ENCODE results near the gene SLC33A1. TPM values are rescaled to one million over a fixed set of nuclear protein-coding genes. Genes with fewer than 3 reads are reported as not detected.

The SLC33A1 gene
- total RNA-seq, 2 experiments from 2014 or later, result 18.5 to 19.8 TPM

DNA sequence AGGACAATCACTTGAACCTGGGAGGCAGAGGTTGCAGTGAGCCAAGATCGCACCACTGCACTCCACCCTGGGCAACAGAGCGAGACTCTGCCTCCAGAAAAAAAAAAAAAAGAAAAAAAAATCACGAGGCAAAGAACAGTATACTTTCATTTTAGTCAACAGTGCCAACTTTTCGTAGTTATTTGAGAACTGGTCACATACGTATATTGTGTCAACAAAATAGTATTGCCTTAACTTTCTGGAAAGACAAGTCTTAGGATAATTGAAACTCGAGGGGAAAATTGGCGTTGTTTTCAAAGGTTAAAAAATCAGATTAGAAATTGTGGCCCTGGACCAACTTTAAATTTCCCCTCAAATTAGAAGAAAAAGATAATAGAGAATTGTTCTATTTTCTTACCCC, 30.1 kb upstream of the SLC33A1 start:
- no peak for ATAC-seq

DNA sequence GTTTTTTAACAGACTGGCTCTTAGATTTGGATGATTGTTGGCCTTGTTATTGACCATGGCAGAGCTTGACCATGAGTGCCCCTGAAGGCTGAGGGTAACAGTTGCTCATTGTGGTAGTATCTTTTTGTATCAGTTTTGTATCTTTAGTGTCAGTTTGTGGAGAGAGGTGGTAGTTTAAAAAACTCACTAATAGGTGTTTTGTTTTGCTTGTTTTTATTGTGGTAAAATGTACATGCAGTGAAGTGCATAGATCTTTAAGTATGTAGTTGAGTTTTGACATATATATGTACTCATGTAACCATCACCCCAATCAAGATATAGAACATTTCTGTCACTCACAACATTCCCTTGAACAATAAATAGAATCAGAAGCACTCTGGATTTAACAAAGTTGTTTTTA, 26.1 kb upstream of the SLC33A1 start:
- intact Hi-C loops (cut with micrococcal nuclease), result no loop called here
- Mint-ChIP-seq H3K27ac (no peak overlapping the region), H3K4me3 (no peak overlapping the region), H3K27me3 (no peaks in the 10 kb centered on the region), H3K9me3 (no peaks in the 10 kb centered on the region), H3K36me3 (ENCODE audit: low read depth) (peaks cover 5% of the 10 kb centered on the region), H3K4me1 (ENCODE audit: low read depth) (peaks cover 62% of the 10 kb centered on the region)
- TF ChIP-seq, protein P1, sequence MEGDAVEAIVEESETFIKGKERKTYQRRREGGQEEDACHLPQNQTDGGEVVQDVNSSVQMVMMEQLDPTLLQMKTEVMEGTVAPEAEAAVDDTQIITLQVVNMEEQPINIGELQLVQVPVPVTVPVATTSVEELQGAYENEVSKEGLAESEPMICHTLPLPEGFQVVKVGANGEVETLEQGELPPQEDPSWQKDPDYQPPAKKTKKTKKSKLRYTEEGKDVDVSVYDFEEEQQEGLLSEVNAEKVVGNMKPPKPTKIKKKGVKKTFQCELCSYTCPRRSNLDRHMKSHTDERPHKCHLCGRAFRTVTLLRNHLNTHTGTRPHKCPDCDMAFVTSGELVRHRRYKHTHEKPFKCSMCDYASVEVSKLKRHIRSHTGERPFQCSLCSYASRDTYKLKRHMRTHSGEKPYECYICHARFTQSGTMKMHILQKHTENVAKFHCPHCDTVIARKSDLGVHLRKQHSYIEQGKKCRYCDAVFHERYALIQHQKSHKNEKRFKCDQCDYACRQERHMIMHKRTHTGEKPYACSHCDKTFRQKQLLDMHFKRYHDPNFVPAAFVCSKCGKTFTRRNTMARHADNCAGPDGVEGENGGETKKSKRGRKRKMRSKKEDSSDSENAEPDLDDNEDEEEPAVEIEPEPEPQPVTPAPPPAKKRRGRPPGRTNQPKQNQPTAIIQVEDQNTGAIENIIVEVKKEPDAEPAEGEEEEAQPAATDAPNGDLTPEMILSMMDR (IDR thresholded peaks at IDR 0.05), result no peak
- CTCF ChIA-PET, result no interaction called here
- DNase-seq (no peak), ATAC-seq (no peak)
- POLR2A ChIA-PET, result no interaction called here

More for the DNA sequence above, 30.1 kb upstream of the SLC33A1 start:
- Mint-ChIP-seq H3K4me3 (no peak overlapping the region), H3K36me3 (ENCODE audit: low read depth) (peaks cover 2% of the 10 kb centered on the region), H3K9me3 (no peaks in the 10 kb centered on the region), H3K27me3 (no peaks in the 10 kb centered on the region), H3K4me1 (ENCODE audit: low read depth) (peaks cover 57% of the 10 kb centered on the region), H3K27ac (no peak overlapping the region)
- TF ChIP-seq, protein P1 (IDR thresholded peaks at IDR 0.05), result no peak
- no peak for DNase-seq
- intact Hi-C loops (cut with micrococcal nuclease), result no loop called here
- ChIA-PET CTCF (interaction anchor here (0.9 to 1.3 kb wide), 3 partner anchors 11 to 79 kb away, joined by 3 to 4 read pairs (median 4); partner anchors contain the start of gene C3orf33), POLR2A (interaction anchor here (0.8 kb wide), 1 partner anchor 13 kb away, joined by 3 read pairs; no protein-coding TSS in a partner anchor)

DNA sequence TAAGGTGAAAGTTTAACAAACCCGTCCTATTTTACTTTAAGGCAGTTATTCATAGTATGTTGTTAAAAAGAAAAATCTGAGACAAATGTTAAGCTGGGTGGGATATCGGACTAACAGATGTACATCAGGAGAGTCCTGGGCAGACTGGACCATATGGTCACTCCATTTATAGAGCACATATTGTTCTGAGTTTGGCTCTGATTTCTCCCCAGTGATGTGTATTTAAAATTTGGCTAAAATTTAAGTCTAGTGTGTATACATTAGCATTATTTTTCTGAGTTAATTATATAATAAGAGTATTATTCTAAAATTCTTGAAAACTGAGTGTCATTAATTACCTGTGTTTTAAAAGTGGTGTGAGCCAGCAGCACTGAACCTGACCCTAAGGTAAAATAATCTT, 22.3 kb upstream of the SLC33A1 start:
- no peak for DNase-seq
- no peak overlapping the region for H3K27ac Mint-ChIP-seq
- TF ChIP-seq, protein P1 (IDR thresholded peaks at IDR 0.05), result no peak
- H3K9me3 Mint-ChIP-seq, result no peaks in the 10 kb centered on the region
- no peaks in the 10 kb centered on the region for H3K27me3 Mint-ChIP-seq
- ChIA-PET POLR2A (interaction anchor here (0.8 kb wide), 1 partner anchor 22 kb away, joined by 3 read pairs; the partner anchor contains the start of gene SLC33A1), CTCF (no interaction called here)
- ATAC-seq, result no peak
- peaks cover 14% of the 10 kb centered on the region for H3K36me3 Mint-ChIP-seq (ENCODE audit: low read depth)
- H3K4me1 Mint-ChIP-seq (ENCODE audit: low read depth), result peaks cover 61% of the 10 kb centered on the region
- intact Hi-C loops (cut with micrococcal nuclease), result no loop called here
- H3K4me3 Mint-ChIP-seq, result no peak overlapping the region

DNA sequence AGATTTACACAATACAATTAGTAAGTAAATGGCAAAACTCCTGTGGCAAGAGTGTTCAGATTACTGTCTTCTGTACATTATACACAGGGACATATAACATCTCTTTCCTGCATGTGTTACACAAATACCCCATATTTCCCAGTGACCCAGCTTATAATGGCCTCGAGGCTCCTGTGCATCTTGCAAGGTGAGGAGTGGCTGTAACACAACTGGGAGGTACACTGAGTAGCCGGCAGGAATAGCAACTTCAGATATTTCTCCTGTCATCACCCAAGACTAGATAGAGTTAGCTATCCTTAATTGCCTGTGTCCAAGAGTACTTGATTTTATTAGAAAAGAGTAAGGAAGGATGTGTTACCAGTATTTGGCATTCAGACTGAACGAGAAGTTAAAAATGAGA, 21.8 kb upstream of the SLC33A1 start:
- no peak overlapping the region for H3K27ac Mint-ChIP-seq
- peaks cover 14% of the 10 kb centered on the region for H3K36me3 Mint-ChIP-seq (ENCODE audit: low read depth)
- POLR2A ChIA-PET, result no interaction called here
- H3K27me3 Mint-ChIP-seq, result no peaks in the 10 kb centered on the region
- ATAC-seq, result no peak
- H3K4me1 Mint-ChIP-seq (ENCODE audit: low read depth), result peaks cover 58% of the 10 kb centered on the region
- intact Hi-C loops (cut with micrococcal nuclease), result no loop called here
- H3K4me3 Mint-ChIP-seq, result no peak overlapping the region
- no peaks in the 10 kb centered on the region for H3K9me3 Mint-ChIP-seq
- no peak for DNase-seq
- TF ChIP-seq, protein P1 (IDR thresholded peaks at IDR 0.05), result no peak
- CTCF ChIA-PET, result no interaction called here

DNA sequence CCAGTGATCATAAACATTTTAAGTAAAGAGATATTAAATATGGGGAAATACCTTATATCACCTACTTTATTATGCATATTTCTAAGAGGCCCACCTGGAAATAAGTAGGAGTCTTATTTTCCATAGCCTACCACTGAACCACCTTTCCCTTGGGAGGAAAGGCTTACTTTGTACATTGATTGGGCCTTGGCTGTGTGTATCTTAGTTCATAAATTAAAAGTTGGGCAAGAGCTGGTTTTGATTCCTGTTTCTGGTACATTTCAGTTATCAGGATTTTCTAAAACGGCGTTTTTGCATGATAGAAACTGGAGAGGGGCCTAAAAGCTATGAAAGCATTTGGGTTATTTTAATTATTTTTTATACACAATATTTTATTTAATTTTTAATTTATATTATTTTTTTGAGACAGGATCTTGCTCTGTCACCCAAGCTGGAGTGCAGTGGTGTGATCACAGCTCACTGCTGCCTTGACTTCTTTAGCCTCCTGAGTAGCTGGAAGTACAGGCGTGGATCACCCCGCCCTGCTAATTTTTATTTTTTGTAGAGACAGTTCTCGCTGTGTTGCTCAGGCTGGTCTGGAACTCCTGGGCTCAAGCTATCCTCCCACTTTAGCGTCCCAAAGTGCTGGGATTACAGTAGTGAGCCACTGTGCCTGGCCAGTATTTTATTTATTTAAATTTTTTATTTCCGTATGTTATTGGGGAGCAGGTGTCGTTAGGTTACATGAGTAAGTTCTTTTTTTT, 18.8 kb upstream of the SLC33A1 start:
- TF ChIP-seq, protein P1 (IDR thresholded peaks at IDR 0.05), result no peak
- peaks cover 12% of the 10 kb centered on the region for H3K36me3 Mint-ChIP-seq (ENCODE audit: low read depth)
- ChIA-PET CTCF (interaction anchor here (1.1 to 5.3 kb wide), 2 partner anchors 20 to 67 kb away, joined by 3 to 51 read pairs; partner anchors contain the start of gene C3orf33), POLR2A (interaction anchor here (1.2 to 5.0 kb wide), 3 partner anchors 9 to 21 kb away, joined by 3 to 52 read pairs (median 12); partner anchors contain the start of gene SLC33A1)
- intact Hi-C loops (cut with micrococcal nuclease), result no loop called here
- H3K4me3 Mint-ChIP-seq, result peak overlapping the region; percentile 87
- no peaks in the 10 kb centered on the region for H3K27me3 Mint-ChIP-seq
- no peak for DNase-seq
- no peak overlapping the region for H3K27ac Mint-ChIP-seq
- no peak for ATAC-seq
- H3K4me1 Mint-ChIP-seq (ENCODE audit: low read depth), result peaks cover 44% of the 10 kb centered on the region
- no peaks in the 10 kb centered on the region for H3K9me3 Mint-ChIP-seq
